Hepatocyte (in vitro differentiated cells): ENCODE results near the gene SIX2. TPM values are rescaled to one million over a fixed set of nuclear protein-coding genes. Genes with fewer than 3 reads are reported as not detected.

ENCODE experiments used
- DNase-seq: peaks from one replicate; pipeline ENCODE4 v3.0.0-alpha.2; 2016; ENCODE audit warnings: low spot score
- H2AFZ ChIP-seq: fragments of 200-600 bp; sonication (generic); 2 replicates; pipeline ENCODE4 v1.6.0; 2016; ENCODE audit warnings: antibody characterized with exemption, mild to moderate bottlenecking
- H3K27ac ChIP-seq: fragments of 200-600 bp; sonication (generic); 2 replicates; pipeline ENCODE4 v1.5.1; 2016; ENCODE audit warnings: mild to moderate bottlenecking
- H3K27me3 ChIP-seq: fragments of 200-600 bp; sonication (generic); 2 replicates; pipeline ENCODE4 v1.6.1; 2016
- H3K36me3 ChIP-seq: fragments of 200-600 bp; sonication (generic); replicated peaks from 2 replicates; pipeline ENCODE4 v1.5.1; 2016; ENCODE audit warnings: low read depth; ENCODE audit not compliant: insufficient read depth
- H3K4me1 ChIP-seq: fragments of 200-600 bp; sonication (generic); 2 replicates; pipeline ENCODE4 v1.5.1; 2016; ENCODE audit warnings: mild to moderate bottlenecking, moderate library complexity; ENCODE audit not compliant: insufficient read depth
- H3K4me2 ChIP-seq: fragments of 200-600 bp; sonication (generic); 2 replicates; pipeline ENCODE4 v1.6.0; 2016
- H3K4me3 ChIP-seq: fragments of 200-600 bp; sonication (generic); 2 replicates; pipeline ENCODE4 v1.5.1; 2016; ENCODE audit warnings: mild to moderate bottlenecking
- H3K79me2 ChIP-seq: fragments of 200-600 bp; sonication (generic); 2 replicates; pipeline ENCODE4 v1.6.0; 2017; ENCODE audit warnings: mild to moderate bottlenecking
- H3K9me2 ChIP-seq: fragments of 200-600 bp; sonication (generic); replicated peaks from 2 replicates; pipeline ENCODE4 v1.6.0; 2017; ENCODE audit warnings: mild to moderate bottlenecking; ENCODE audit not compliant: insufficient read depth
- H3K9me3 ChIP-seq: fragments of 200-600 bp; sonication (generic); 2 replicates; pipeline ENCODE4 v1.5.1; 2016; ENCODE audit warnings: low read depth, mild to moderate bottlenecking
- H4K20me1 ChIP-seq: fragments of 200-600 bp; sonication (generic); 2 replicates; pipeline ENCODE4 v1.6.0; 2016; ENCODE audit warnings: mild to moderate bottlenecking; ENCODE audit not compliant: insufficient read depth, poor library complexity, severe bottlenecking
- CTCF ChIP-seq: fragments of 200-600 bp; sonication (generic); IDR thresholded peaks from 2 replicates; pipeline ENCODE4 v1.5.1; 2016; ENCODE audit warnings: antibody characterized with exemption, mild to moderate bottlenecking; ENCODE audit not compliant: poor library complexity
- EZH2 ChIP-seq: fragments of 200-600 bp; sonication (generic); IDR thresholded peaks from 2 replicates; pipeline ENCODE4 v1.6.1; 2016; ENCODE audit warnings: antibody characterized with exemption, mild to moderate bottlenecking, borderline replicate concordance
- EZH2phosphoT487 ChIP-seq: fragments of 200-600 bp; sonication (generic); IDR thresholded peaks from one replicate; pipeline ENCODE4 v1.6.1; 2018; ENCODE audit warnings: antibody characterized with exemption, mild to moderate bottlenecking, low read depth, moderate library complexity; ENCODE audit not compliant: unreplicated experiment, severe bottlenecking
- WGBS: methylation state at CpG from one replicate; pipeline ENCODE4 v1.1.6; 2016; ENCODE audit warnings: low lambda C conversion rate; ENCODE audit errors: missing lambda C conversion rate; 5-methylcytosine and 5-hydroxymethylcytosine counted together
- polyA plus RNA-seq: library from polyadenylated mRNA; unstranded; fragments of >200 nt; fragmentation: Nextera tagmentation; extraction: Ambion mirVana; gene quantifications from 2 replicates; pipeline ENCODE4 v1.2.1, GENCODE V29; 2016
- total RNA-seq: library from RNA; depleted of rRNA; stranded (reverse); fragments of >200 nt; gene quantifications from 2 replicates; pipeline ENCODE4 v1.2.3, GENCODE V29; 2014

SIX2 gene
- total and polyA plus RNA-seq, 2 experiments from 2014 or later: 0.53 to 1.3 TPM

- no peak overlapping the region for H3K27ac ChIP-seq
- no peaks in the 10 kb centered on the region for H4K20me1 ChIP-seq
- H3K36me3 ChIP-seq: no peaks in the 10 kb centered on the region
- peaks cover 10% of the 10 kb centered on the region for H3K27me3 ChIP-seq
- H3K9me2 ChIP-seq: no peaks in the 10 kb centered on the region
- H2AFZ ChIP-seq: no peak overlapping the region
- no peak overlapping the region for H3K4me2 ChIP-seq
- H3K4me1 ChIP-seq: no peaks in the 10 kb centered on the region
- no peak overlapping the region for H3K4me3 ChIP-seq
- DNase-seq: no peak
- WGBS: 83% methylated on average over 9 of the region's 9 CpGs
- no peaks in the 10 kb centered on the region for H3K9me3 ChIP-seq
- no peak for TF ChIP-seq EZH2
- TF ChIP-seq EZH2phosphoT487: no peak
- no peak for TF ChIP-seq CTCF
- H3K79me2 ChIP-seq: no peaks in the 10 kb centered on the region
Measured at GRCh38 chr2:44983836-44984604, 25.2 kb downstream of the SIX2 start.

- Histone ChIP-seq H4K20me1 (no peaks in the 10 kb centered on the region), H3K9me3 (no peaks in the 10 kb centered on the region), H3K4me1 (no peaks in the 10 kb centered on the region), H3K36me3 (no peaks in the 10 kb centered on the region), H3K27me3 (peaks cover 14% of the 10 kb centered on the region), H3K79me2 (no peaks in the 10 kb centered on the region), H3K27ac (no peak overlapping the region), H2AFZ (no peak overlapping the region), H3K9me2 (no peaks in the 10 kb centered on the region), H3K4me2 (no peak overlapping the region), H3K4me3 (no peak overlapping the region)
- DNase-seq: peak; percentile 88
- 17% methylated on average over 14 of the region's 14 CpGs for WGBS
- peak; percentile 85 for TF ChIP-seq CTCF
- TF ChIP-seq EZH2: no peak
Measured at GRCh38 chr2:44981714-44982108, 27.5 kb downstream of the SIX2 start.

- 69% methylated on average over 9 of the region's 9 CpGs for WGBS
- H3K27ac ChIP-seq: no peak overlapping the region
- H3K79me2 ChIP-seq: no peaks in the 10 kb centered on the region
- H3K4me2 ChIP-seq: no peak overlapping the region
- H3K9me3 ChIP-seq: no peaks in the 10 kb centered on the region
- peaks cover 14% of the 10 kb centered on the region for H3K27me3 ChIP-seq
- no peak overlapping the region for H3K4me3 ChIP-seq
- H4K20me1 ChIP-seq: no peaks in the 10 kb centered on the region
- no peaks in the 10 kb centered on the region for H3K4me1 ChIP-seq
- no peaks in the 10 kb centered on the region for H3K36me3 ChIP-seq
- H3K9me2 ChIP-seq: no peaks in the 10 kb centered on the region
- no peak for TF ChIP-seq EZH2
- TF ChIP-seq EZH2phosphoT487: no peak
- no peak for TF ChIP-seq CTCF
- DNase-seq: no peak
- H2AFZ ChIP-seq: no peak overlapping the region
Measured at GRCh38 chr2:44980751-44981713, 28.2 kb downstream of the SIX2 start.
